Measurements from ENCODE around the gene ABLIM1.

GRCh38 chr10:114502074-114502473 is 156.0 kb downstream of the ABLIM1 start:
- TF ChIP-seq CTCF (IDR thresholded peaks at IDR 0.05) (no peak), ZFX (IDR thresholded peaks at IDR 0.05; ENCODE audit: borderline replicate concordance) (no peak)

Data from 22Rv1 (cell line).